Hepatocyte (in vitro differentiated cells): ENCODE data around the gene KRTAP19-3. TPM values are rescaled to one million over a fixed set of nuclear protein-coding genes. Genes with fewer than 3 reads are reported as not detected.

ENCODE experiments used
- DNase-seq: peaks from one replicate; pipeline ENCODE4 v3.0.0-alpha.2; 2016; ENCODE audit warnings: low spot score
- H2AFZ ChIP-seq: fragments of 200-600 bp; sonication (generic); 2 replicates; pipeline ENCODE4 v1.6.0; 2016; ENCODE audit warnings: antibody characterized with exemption, mild to moderate bottlenecking
- H3K27ac ChIP-seq: fragments of 200-600 bp; sonication (generic); 2 replicates; pipeline ENCODE4 v1.5.1; 2016; ENCODE audit warnings: mild to moderate bottlenecking
- H3K27me3 ChIP-seq: fragments of 200-600 bp; sonication (generic); 2 replicates; pipeline ENCODE4 v1.6.1; 2016
- H3K36me3 ChIP-seq: fragments of 200-600 bp; sonication (generic); replicated peaks from 2 replicates; pipeline ENCODE4 v1.5.1; 2016; ENCODE audit warnings: low read depth; ENCODE audit not compliant: insufficient read depth
- H3K4me1 ChIP-seq: fragments of 200-600 bp; sonication (generic); 2 replicates; pipeline ENCODE4 v1.5.1; 2016; ENCODE audit warnings: mild to moderate bottlenecking, moderate library complexity; ENCODE audit not compliant: insufficient read depth
- H3K4me2 ChIP-seq: fragments of 200-600 bp; sonication (generic); 2 replicates; pipeline ENCODE4 v1.6.0; 2016
- H3K4me3 ChIP-seq: fragments of 200-600 bp; sonication (generic); 2 replicates; pipeline ENCODE4 v1.5.1; 2016; ENCODE audit warnings: mild to moderate bottlenecking
- H3K79me2 ChIP-seq: fragments of 200-600 bp; sonication (generic); 2 replicates; pipeline ENCODE4 v1.6.0; 2017; ENCODE audit warnings: mild to moderate bottlenecking
- H3K9me2 ChIP-seq: fragments of 200-600 bp; sonication (generic); replicated peaks from 2 replicates; pipeline ENCODE4 v1.6.0; 2017; ENCODE audit warnings: mild to moderate bottlenecking; ENCODE audit not compliant: insufficient read depth
- H3K9me3 ChIP-seq: fragments of 200-600 bp; sonication (generic); 2 replicates; pipeline ENCODE4 v1.5.1; 2016; ENCODE audit warnings: low read depth, mild to moderate bottlenecking
- H4K20me1 ChIP-seq: fragments of 200-600 bp; sonication (generic); 2 replicates; pipeline ENCODE4 v1.6.0; 2016; ENCODE audit warnings: mild to moderate bottlenecking; ENCODE audit not compliant: insufficient read depth, poor library complexity, severe bottlenecking
- EZH2 ChIP-seq: fragments of 200-600 bp; sonication (generic); IDR thresholded peaks from 2 replicates; pipeline ENCODE4 v1.6.1; 2016; ENCODE audit warnings: antibody characterized with exemption, mild to moderate bottlenecking, borderline replicate concordance
- EZH2phosphoT487 ChIP-seq: fragments of 200-600 bp; sonication (generic); IDR thresholded peaks from one replicate; pipeline ENCODE4 v1.6.1; 2018; ENCODE audit warnings: antibody characterized with exemption, mild to moderate bottlenecking, low read depth, moderate library complexity; ENCODE audit not compliant: unreplicated experiment, severe bottlenecking
- WGBS: methylation state at CpG from one replicate; pipeline ENCODE4 v1.1.6; 2016; ENCODE audit warnings: low lambda C conversion rate; ENCODE audit errors: missing lambda C conversion rate; 5-methylcytosine and 5-hydroxymethylcytosine counted together
- polyA plus RNA-seq: library from polyadenylated mRNA; unstranded; fragments of >200 nt; fragmentation: Nextera tagmentation; extraction: Ambion mirVana; gene quantifications from 2 replicates; pipeline ENCODE4 v1.2.1, GENCODE V29; 2016
- total RNA-seq: library from RNA; depleted of rRNA; stranded (reverse); fragments of >200 nt; gene quantifications from 2 replicates; pipeline ENCODE4 v1.2.3, GENCODE V29; 2014
- TF ChIP-seq, protein P1 (sequence below): fragments of 200-600 bp; sonication (generic); IDR thresholded peaks from 2 replicates; pipeline ENCODE4 v1.5.1; 2016; ENCODE audit warnings: antibody characterized with exemption, mild to moderate bottlenecking; ENCODE audit not compliant: poor library complexity

The KRTAP19-3 gene
- total and polyA plus RNA-seq, 2 experiments from 2014 or later, result not detected

DNA sequence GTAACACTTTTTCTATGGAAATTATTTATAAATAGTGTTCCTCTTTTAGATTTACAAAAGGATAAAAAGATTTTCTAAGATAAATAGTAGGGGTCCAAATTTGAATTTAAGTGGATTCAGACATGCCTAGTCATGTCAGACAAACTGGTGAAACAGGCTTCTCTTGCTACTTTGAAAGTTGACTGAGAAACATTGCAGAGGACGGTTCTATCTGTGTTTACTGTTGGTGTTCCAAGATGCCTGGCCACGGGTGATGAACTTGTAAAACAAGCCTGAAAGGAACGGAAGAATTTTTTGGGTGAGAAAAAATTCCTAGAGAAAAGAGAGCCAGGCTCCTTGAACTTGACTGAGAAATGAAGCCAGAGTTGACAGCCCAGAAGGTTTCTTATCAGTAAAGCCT is 13.8 kb downstream of the KRTAP19-3 start:
- Histone ChIP-seq H2AFZ (no peak overlapping the region), H3K9me3 (no peaks in the 10 kb centered on the region)
- 30% methylated on average over 3 of the region's 3 CpGs for WGBS

DNA sequence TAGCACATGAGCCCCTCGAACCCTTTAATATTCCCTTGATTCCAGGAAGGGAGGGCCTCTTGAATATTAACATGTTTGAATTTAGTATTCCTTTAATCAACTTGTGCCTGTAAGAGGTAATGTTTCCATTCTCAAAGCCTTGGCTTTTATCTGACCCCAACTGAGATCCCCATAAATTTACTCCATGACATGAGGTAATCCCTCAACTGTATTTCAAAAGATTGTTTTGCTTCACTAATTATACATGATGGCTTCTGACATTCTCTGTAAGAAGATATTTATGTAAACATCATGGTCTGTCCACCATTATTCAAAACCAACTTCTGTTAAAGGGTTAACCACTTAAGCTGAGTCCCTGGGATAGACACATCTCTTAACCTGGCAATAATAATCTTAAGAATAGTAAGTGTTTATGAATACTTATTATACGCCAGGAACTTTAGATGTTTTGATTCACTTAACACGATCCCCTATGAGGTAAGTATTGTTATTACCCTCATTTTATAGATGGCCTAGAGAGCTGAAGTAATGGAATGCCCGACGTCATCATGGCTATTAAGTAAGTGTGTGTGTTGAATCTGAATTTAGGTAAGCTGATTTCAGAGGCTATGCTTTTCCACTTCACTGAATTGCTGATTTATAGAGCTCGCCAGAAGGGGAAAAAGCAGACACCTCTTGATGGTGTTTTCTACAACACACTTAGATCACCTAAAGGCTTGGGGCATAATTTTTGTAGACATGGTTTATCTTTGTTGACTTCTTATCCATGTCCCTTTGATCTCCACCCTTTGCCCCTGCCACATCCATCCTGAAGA is 22.7 kb downstream of the KRTAP19-3 start:
- Histone ChIP-seq H3K4me3 (no peak overlapping the region), H3K27ac (no peak overlapping the region), H3K9me2 (no peaks in the 10 kb centered on the region), H3K4me1 (no peaks in the 10 kb centered on the region), H3K79me2 (no peaks in the 10 kb centered on the region), H3K9me3 (no peaks in the 10 kb centered on the region), H2AFZ (no peak overlapping the region), H3K36me3 (no peaks in the 10 kb centered on the region), H4K20me1 (no peaks in the 10 kb centered on the region), H3K4me2 (no peak overlapping the region), H3K27me3 (no peaks in the 10 kb centered on the region)
- 66% methylated on average over 6 of the region's 6 CpGs for WGBS
- no peak for DNase-seq
- TF ChIP-seq EZH2, result no peak
- TF ChIP-seq, protein P1, sequence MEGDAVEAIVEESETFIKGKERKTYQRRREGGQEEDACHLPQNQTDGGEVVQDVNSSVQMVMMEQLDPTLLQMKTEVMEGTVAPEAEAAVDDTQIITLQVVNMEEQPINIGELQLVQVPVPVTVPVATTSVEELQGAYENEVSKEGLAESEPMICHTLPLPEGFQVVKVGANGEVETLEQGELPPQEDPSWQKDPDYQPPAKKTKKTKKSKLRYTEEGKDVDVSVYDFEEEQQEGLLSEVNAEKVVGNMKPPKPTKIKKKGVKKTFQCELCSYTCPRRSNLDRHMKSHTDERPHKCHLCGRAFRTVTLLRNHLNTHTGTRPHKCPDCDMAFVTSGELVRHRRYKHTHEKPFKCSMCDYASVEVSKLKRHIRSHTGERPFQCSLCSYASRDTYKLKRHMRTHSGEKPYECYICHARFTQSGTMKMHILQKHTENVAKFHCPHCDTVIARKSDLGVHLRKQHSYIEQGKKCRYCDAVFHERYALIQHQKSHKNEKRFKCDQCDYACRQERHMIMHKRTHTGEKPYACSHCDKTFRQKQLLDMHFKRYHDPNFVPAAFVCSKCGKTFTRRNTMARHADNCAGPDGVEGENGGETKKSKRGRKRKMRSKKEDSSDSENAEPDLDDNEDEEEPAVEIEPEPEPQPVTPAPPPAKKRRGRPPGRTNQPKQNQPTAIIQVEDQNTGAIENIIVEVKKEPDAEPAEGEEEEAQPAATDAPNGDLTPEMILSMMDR, result no peak
- no peak for TF ChIP-seq EZH2phosphoT487

More for the DNA sequence above, 13.8 kb downstream of the KRTAP19-3 start:
- Histone ChIP-seq H3K79me2 (no peaks in the 10 kb centered on the region), H3K4me2 (no peak overlapping the region), H3K27ac (peak overlapping the region; percentile 4), H3K4me1 (no peaks in the 10 kb centered on the region), H3K4me3 (no peak overlapping the region), H3K9me2 (no peaks in the 10 kb centered on the region), H3K27me3 (no peaks in the 10 kb centered on the region), H3K36me3 (no peaks in the 10 kb centered on the region), H4K20me1 (no peaks in the 10 kb centered on the region)
- peak; percentile 18 for DNase-seq
- TF ChIP-seq, protein P1, result no peak
- no peak for TF ChIP-seq EZH2
- no peak for TF ChIP-seq EZH2phosphoT487

DNA sequence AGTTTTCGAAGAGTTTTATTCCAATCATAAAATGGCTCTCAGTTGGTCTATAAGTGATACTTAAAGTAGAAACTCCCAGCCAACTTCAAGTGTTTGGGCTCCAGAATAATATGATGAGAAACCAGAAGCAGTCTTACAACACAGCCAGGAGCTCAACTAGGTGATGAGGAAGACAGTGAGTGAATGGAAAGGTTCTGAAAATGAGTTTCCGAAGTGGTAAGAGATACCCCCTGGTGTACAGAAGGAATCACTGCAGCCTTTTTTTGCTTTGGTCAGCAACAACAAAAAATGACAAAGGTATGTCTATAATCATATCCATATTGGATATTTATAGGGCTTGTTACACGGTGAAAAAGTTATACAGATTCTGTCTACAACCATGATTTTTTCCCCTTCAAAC is 28.1 kb downstream of the KRTAP19-3 start:
- Histone ChIP-seq H3K4me2 (no peak overlapping the region), H3K36me3 (no peaks in the 10 kb centered on the region), H3K4me1 (no peaks in the 10 kb centered on the region), H3K4me3 (no peak overlapping the region), H4K20me1 (no peaks in the 10 kb centered on the region), H3K9me2 (no peaks in the 10 kb centered on the region), H3K27me3 (no peaks in the 10 kb centered on the region), H3K79me2 (no peaks in the 10 kb centered on the region), H3K9me3 (no peaks in the 10 kb centered on the region), H2AFZ (no peak overlapping the region), H3K27ac (no peak overlapping the region)
- TF ChIP-seq EZH2phosphoT487 (no peak), EZH2 (no peak)
- TF ChIP-seq, protein P1, result peak; percentile 42
- DNase-seq, result peak; percentile 12
- 50% methylated on average over 3 of the region's 3 CpGs for WGBS
